SK-N-SH treated with all-trans-retinoic acid at 6 μM for 48 hours (cell line): ENCODE results near the gene KIF6.

Experiments
- ATAC-seq: fragments of 200-7000 bp; cut with Tn5 transposase; 3 replicates; pipeline ENCODE4 v1.9.1; 2020; ENCODE audit warnings: mild to moderate bottlenecking, moderate library complexity
- ARNTL ChIP-seq: fragments of 450-650 bp; formaldehyde crosslinking; IDR thresholded peaks from 2 replicates; pipeline ENCODE4 v1.5.0; 2020; ENCODE audit warnings: low read depth, mild to moderate bottlenecking, moderate library complexity, borderline replicate concordance
- BACH2 ChIP-seq: fragments of 250-450 bp; sonication (Bioruptor Pico); IDR thresholded peaks from 2 replicates; pipeline ENCODE4 v1.9.0; 2021; ENCODE audit warnings: mild to moderate bottlenecking, borderline replicate concordance
- CSDC2 ChIP-seq: fragments of 250-450 bp; sonication (Bioruptor Pico); IDR thresholded peaks from 2 replicates; pipeline ENCODE4 v1.5.0; 2020; ENCODE audit warnings: mild to moderate bottlenecking, moderate library complexity
- CSRNP3 ChIP-seq: fragments of 250-450 bp; sonication (Bioruptor Pico); IDR thresholded peaks from 2 replicates; pipeline ENCODE4 v1.5.1; 2021; ENCODE audit warnings: mild to moderate bottlenecking, moderate library complexity
- ESRRG ChIP-seq: fragments of 250-450 bp; sonication (Bioruptor Pico); IDR thresholded peaks from 2 replicates; pipeline ENCODE4 v1.6.1; 2021; ENCODE audit warnings: mild to moderate bottlenecking
- GLIS3 ChIP-seq: fragments of 250-450 bp; sonication (Bioruptor Pico); IDR thresholded peaks from 2 replicates; pipeline ENCODE4 v1.5.0; 2020; ENCODE audit warnings: mild to moderate bottlenecking, moderate library complexity
- ISL1 ChIP-seq: fragments of 250-450 bp; sonication (Bioruptor Pico); IDR thresholded peaks from 2 replicates; pipeline ENCODE4 v2.1.2; 2022; ENCODE audit warnings: mild to moderate bottlenecking, moderate library complexity
- OSR1 ChIP-seq: fragments of 250-450 bp; sonication (Bioruptor Pico); IDR thresholded peaks from 2 replicates; pipeline ENCODE4 v1.8.0; 2022; ENCODE audit warnings: moderate library complexity, mild to moderate bottlenecking, inconsistent platforms
- PATZ1 ChIP-seq: fragments of 250-450 bp; sonication (Bioruptor Pico); IDR thresholded peaks from 2 replicates; pipeline ENCODE4 v1.8.0; 2020; ENCODE audit warnings: mild to moderate bottlenecking, moderate library complexity, borderline replicate concordance
- POU6F1 ChIP-seq: fragments of 250-450 bp; sonication (Bioruptor Pico); IDR thresholded peaks from 2 replicates; pipeline ENCODE4 v1.8.0; 2021; ENCODE audit warnings: low read depth, mild to moderate bottlenecking, moderate library complexity, borderline replicate concordance
- PPARA ChIP-seq: fragments of 250-450 bp; sonication (Bioruptor Pico); IDR thresholded peaks from 2 replicates; pipeline ENCODE4 v1.5.0; 2020; ENCODE audit warnings: mild to moderate bottlenecking, borderline replicate concordance
- RARB ChIP-seq: fragments of 250-450 bp; sonication (Bioruptor Pico); IDR thresholded peaks from 2 replicates; pipeline ENCODE4 v1.8.0; 2021; ENCODE audit warnings: mild to moderate bottlenecking, moderate library complexity
- SNAI2 ChIP-seq: fragments of 250-450 bp; sonication (Bioruptor Pico); IDR thresholded peaks from 2 replicates; pipeline ENCODE4 v1.5.0; 2020; ENCODE audit warnings: mild to moderate bottlenecking, moderate library complexity
- TCF4 ChIP-seq: fragments of 250-450 bp; sonication (Bioruptor Pico); IDR thresholded peaks from 2 replicates; pipeline ENCODE4 v1.8.0; 2021; ENCODE audit warnings: mild to moderate bottlenecking, moderate library complexity, borderline replicate concordance
- TOX ChIP-seq: fragments of 250-450 bp; sonication (Bioruptor Pico); IDR thresholded peaks from 2 replicates; pipeline ENCODE4 v1.8.0; 2021; ENCODE audit warnings: mild to moderate bottlenecking, moderate library complexity, borderline replicate concordance
- TSHZ2 ChIP-seq: fragments of 250-450 bp; sonication (Bioruptor Pico); IDR thresholded peaks from 2 replicates; pipeline ENCODE4 v1.5.0; 2020; ENCODE audit warnings: mild to moderate bottlenecking, moderate library complexity
- ZFP3 ChIP-seq: fragments of 250-450 bp; sonication (Bioruptor Pico); IDR thresholded peaks from 2 replicates; pipeline ENCODE4 v1.5.0; 2020; ENCODE audit warnings: mild to moderate bottlenecking, moderate library complexity
- ZFP30 ChIP-seq: fragments of 450-650 bp; formaldehyde crosslinking; IDR thresholded peaks from 2 replicates; pipeline ENCODE4 v1.5.0; 2022; ENCODE audit warnings: mild to moderate bottlenecking, moderate library complexity
- ZNF565 ChIP-seq: fragments of 450-650 bp; formaldehyde crosslinking; conservative IDR thresholded peaks from 2 replicates; pipeline ENCODE4 v1.5.0; 2020; ENCODE audit warnings: low read depth, mild to moderate bottlenecking, moderate library complexity
- ZNF70 ChIP-seq: fragments of 450-650 bp; formaldehyde crosslinking; IDR thresholded peaks from 2 replicates; pipeline ENCODE4 v1.5.0; 2020; ENCODE audit warnings: mild to moderate bottlenecking, moderate library complexity
- TF ChIP-seq, protein P1 (sequence below): fragments of 250-450 bp; sonication (Bioruptor Pico); IDR thresholded peaks from 2 replicates; pipeline ENCODE4 v1.5.1; 2020; ENCODE audit warnings: low read depth, mild to moderate bottlenecking, moderate library complexity

The KIF6 gene

DNA sequence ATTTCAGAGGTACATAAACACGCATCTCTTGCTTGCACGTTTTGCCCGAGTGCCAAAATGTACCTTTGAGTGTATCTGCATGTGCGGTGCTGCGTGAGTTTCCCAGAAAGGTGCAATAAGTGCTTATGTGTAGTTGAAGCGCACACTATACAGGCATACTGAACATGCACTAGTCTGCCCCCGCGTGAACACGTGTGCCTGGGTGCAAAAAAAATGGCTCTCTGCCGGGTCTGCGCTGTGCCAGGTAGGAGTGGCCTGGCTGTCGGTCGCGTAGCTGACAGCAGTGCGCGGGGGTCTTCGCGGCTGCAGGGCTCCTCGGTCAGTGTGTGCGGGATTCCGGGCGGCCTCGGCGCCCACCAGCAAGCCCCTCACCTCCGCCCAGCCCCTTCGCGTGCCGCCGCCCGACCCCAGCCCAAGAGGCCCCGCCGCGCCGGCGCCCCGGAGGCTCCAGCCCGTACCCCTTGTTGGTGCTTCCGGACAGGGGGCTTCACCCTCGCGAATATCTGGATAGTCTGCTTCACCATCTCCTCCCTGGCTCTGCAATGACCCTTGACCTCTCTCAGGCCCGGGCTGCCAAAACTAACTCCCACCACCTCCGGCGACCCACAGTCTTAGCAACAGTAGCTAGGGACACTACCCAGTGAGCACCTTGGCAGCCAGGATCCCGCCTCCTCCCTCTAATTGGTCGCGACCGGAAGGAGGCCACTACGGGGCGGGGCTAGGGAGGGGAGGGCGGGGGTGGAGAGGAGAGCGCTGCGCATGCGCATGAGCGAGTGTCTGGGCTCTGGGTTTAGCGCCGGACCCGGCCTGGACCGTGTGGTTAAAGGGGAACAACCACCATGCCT, at the start of gene KIF6:
Gene KIF6, minus strand, starts transcription at position 622 of the 845 bp plus-strand sequence. Its CDS starts 98 bp downstream, at position 524.
- TF ChIP-seq TSHZ2 (no peak), RARB (CRISPR knock-in tag) (no peak), TOX (CRISPR knock-in tag) (no peak), POU6F1 (CRISPR knock-in tag) (no peak), GLIS3 (CRISPR knock-in tag) (no peak), TCF4 (CRISPR knock-in tag) (no peak), ARNTL (no peak), SNAI2 (CRISPR knock-in tag) (no peak)
- peak; percentile 100 for ATAC-seq

DNA sequence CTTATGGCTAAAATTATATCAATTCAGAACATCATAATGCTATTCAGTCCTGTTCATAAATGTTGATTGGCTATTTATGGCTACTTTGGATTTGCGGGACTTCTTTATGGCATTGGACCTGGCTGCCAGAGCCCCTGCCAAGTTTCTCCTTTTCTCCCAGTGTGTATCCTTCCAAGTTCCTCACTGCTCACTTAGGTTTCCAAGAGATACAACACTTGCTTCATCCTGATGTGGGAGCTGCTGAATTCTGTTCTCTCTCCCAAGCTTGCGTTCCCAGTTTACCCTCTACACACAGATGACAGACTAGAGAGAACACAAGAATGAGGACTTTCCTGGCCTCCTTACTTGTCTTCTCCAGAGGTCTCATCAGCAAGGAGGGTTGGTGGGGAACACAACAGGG, 48.6 kb upstream of the KIF6 start:
- ATAC-seq: no peak
- TF ChIP-seq, protein P1, sequence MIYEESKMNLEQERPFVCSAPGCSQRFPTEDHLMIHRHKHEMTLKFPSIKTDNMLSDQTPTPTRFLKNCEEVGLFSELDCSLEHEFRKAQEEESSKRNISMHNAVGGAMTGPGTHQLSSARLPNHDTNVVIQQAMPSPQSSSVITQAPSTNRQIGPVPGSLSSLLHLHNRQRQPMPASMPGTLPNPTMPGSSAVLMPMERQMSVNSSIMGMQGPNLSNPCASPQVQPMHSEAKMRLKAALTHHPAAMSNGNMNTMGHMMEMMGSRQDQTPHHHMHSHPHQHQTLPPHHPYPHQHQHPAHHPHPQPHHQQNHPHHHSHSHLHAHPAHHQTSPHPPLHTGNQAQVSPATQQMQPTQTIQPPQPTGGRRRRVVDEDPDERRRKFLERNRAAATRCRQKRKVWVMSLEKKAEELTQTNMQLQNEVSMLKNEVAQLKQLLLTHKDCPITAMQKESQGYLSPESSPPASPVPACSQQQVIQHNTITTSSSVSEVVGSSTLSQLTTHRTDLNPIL (CRISPR knock-in tag): no peak
- TF ChIP-seq ARNTL (no peak), TOX (CRISPR knock-in tag) (no peak), OSR1 (CRISPR knock-in tag) (no peak), RARB (CRISPR knock-in tag) (no peak), POU6F1 (CRISPR knock-in tag) (no peak), BACH2 (CRISPR knock-in tag) (no peak), ZNF565 (CRISPR knock-in tag) (no peak), ZFP3 (CRISPR knock-in tag) (no peak), ESRRG (CRISPR knock-in tag) (no peak), ZNF70 (no peak), CSDC2 (CRISPR knock-in tag) (no peak), SNAI2 (CRISPR knock-in tag) (no peak), TSHZ2 (no peak), PATZ1 (CRISPR knock-in tag) (no peak), ISL1 (CRISPR knock-in tag) (no peak), ZFP30 (CRISPR knock-in tag) (no peak), PPARA (CRISPR knock-in tag) (no peak), TCF4 (CRISPR knock-in tag) (no peak), CSRNP3 (no peak)
